ENCODE measurements around the gene BHLHE40. TPM values are rescaled to one million over a fixed set of nuclear protein-coding genes. Genes with fewer than 3 reads are reported as not detected.

The BHLHE40 gene
- total and polyA plus RNA-seq, 2 of the 13 experiments (the other 11 are each of a cell fraction or from before 2014, with no cell fraction given), result 1.8 to 51.0 TPM

DNA sequence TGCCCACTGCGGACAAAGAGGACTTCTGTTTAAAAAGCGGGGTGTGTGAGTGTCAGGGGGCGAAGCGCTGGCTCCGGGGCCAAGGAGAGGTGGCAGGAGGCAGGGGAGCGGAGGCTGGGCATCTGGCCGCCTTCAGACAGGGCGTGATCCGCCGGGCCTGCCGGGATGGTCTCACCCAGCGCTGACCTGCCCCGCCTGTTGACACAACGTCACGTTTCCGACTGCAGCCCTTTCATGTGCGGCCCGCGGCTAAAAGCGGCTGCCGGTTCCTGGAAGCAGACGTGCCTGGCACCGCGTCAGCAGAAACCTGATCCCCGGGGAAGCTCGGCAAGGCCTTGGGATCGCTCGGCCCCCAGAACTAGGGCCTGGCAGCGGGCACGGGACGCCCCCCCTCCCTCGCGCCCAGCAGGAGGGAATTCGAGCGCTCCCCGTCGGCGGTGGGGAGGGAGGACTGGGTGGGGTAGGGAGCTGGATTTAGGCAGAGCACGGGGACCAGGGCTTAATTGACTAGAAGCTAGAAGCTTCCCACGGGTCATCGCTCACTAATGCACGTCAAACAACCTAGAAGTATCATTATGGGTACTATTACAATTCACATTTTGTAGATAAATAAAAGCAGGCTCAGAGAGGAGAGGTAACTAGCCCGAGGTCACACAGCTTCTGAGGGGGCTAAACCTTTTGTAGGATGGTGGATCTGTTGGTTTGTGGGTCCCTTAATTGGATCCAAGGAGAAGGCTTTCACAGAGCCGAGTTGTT lies 7.7 kb downstream of the BHLHE40 start (continued):
- TF ChIP-seq ARID2 (CRISPR knock-in tag; IDR thresholded peaks at IDR 0.05; ENCODE audit: borderline replicate concordance) (no peak), ZBTB8A (CRISPR knock-in tag; IDR thresholded peaks at IDR 0.05; ENCODE audit: borderline replicate concordance, low read depth) (no peak), KMT2B (CRISPR knock-in tag; IDR thresholded peaks at IDR 0.05) (peak; percentile 84), ZNF879 (CRISPR knock-in tag; IDR thresholded peaks at IDR 0.05) (0 out of 2 replicates have a peak, but pooled peaks have one; percentile 57), ZNF3 (CRISPR knock-in tag; IDR thresholded peaks at IDR 0.05) (0 out of 2 replicates have a peak, but pooled peaks have one; percentile 6), ZNF550 (CRISPR knock-in tag; IDR thresholded peaks at IDR 0.05; ENCODE audit: borderline replicate concordance) (peak; percentile 82; the same call in 1 of the 2 replicates), ZNF33B (CRISPR knock-in tag; IDR thresholded peaks at IDR 0.05) (peak; percentile 81; the same call in 1 of the 2 replicates), ZNF790 (CRISPR knock-in tag; IDR thresholded peaks at IDR 0.05; ENCODE audit: borderline replicate concordance) (peak; percentile 77), ZNF296 (CRISPR knock-in tag; conservative IDR thresholded peaks at IDR 0.05) (peak; percentile 83; the same call in 1 of the 2 replicates), AKAP8 (CRISPR knock-in tag; IDR thresholded peaks at IDR 0.05) (peak; percentile 98), PTBP1 (IDR thresholded peaks at IDR 0.05; ENCODE audit: low read depth, low read length, poor library complexity, severe bottlenecking) (no peak), CAMTA2 (CRISPR knock-in tag; IDR thresholded peaks at IDR 0.05; ENCODE audit: borderline replicate concordance) (no peak), ZBTB42 (CRISPR knock-in tag; IDR thresholded peaks at IDR 0.05) (peak; percentile 94), ZNF766 (CRISPR knock-in tag; IDR thresholded peaks at IDR 0.05; ENCODE audit: borderline replicate concordance) (peak; percentile 92; the same call in 1 of the 2 replicates), SAFB2 (CRISPR knock-in tag; IDR thresholded peaks at IDR 0.05; ENCODE audit: borderline replicate concordance, low read depth) (0 out of 2 replicates have a peak, but pooled peaks have one; percentile 80), TAF15 (IDR thresholded peaks at IDR 0.05; ENCODE audit: low read depth, low read length, poor library complexity, severe bottlenecking) (peak; percentile 88), HIVEP1 (CRISPR knock-in tag; IDR thresholded peaks at IDR 0.05) (peak; percentile 100), ZKSCAN5 (CRISPR knock-in tag; IDR thresholded peaks at IDR 0.05) (0 out of 2 replicates have a peak, but pooled peaks have one; percentile 32)
- TF ChIP-seq, protein P1, sequence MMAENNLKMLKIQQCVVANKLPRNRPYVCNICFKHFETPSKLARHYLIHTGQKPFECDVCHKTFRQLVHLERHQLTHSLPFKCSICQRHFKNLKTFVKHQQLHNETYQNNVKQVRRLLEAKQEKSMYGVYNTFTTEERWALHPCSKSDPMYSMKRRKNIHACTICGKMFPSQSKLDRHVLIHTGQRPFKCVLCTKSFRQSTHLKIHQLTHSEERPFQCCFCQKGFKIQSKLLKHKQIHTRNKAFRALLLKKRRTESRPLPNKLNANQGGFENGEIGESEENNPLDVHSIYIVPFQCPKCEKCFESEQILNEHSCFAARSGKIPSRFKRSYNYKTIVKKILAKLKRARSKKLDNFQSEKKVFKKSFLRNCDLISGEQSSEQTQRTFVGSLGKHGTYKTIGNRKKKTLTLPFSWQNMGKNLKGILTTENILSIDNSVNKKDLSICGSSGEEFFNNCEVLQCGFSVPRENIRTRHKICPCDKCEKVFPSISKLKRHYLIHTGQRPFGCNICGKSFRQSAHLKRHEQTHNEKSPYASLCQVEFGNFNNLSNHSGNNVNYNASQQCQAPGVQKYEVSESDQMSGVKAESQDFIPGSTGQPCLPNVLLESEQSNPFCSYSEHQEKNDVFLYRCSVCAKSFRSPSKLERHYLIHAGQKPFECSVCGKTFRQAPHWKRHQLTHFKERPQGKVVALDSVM (CRISPR knock-in tag; IDR thresholded peaks at IDR 0.05), result peak; percentile 97
- TF ChIP-seq, protein P2, sequence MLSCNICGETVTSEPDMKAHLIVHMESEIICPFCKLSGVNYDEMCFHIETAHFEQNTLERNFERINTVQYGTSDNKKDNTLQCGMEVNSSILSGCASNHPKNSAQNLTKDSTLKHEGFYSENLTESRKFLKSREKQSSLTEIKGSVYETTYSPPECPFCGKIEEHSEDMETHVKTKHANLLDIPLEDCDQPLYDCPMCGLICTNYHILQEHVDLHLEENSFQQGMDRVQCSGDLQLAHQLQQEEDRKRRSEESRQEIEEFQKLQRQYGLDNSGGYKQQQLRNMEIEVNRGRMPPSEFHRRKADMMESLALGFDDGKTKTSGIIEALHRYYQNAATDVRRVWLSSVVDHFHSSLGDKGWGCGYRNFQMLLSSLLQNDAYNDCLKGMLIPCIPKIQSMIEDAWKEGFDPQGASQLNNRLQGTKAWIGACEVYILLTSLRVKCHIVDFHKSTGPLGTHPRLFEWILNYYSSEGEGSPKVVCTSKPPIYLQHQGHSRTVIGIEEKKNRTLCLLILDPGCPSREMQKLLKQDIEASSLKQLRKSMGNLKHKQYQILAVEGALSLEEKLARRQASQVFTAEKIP (CRISPR knock-in tag; IDR thresholded peaks at IDR 0.05; ENCODE audit: borderline replicate concordance), result no peak
- TF ChIP-seq, protein P3, sequence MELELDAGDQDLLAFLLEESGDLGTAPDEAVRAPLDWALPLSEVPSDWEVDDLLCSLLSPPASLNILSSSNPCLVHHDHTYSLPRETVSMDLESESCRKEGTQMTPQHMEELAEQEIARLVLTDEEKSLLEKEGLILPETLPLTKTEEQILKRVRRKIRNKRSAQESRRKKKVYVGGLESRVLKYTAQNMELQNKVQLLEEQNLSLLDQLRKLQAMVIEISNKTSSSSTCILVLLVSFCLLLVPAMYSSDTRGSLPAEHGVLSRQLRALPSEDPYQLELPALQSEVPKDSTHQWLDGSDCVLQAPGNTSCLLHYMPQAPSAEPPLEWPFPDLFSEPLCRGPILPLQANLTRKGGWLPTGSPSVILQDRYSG (CRISPR knock-in tag; IDR thresholded peaks at IDR 0.05), result no peak
- TF ChIP-seq, protein P4, sequence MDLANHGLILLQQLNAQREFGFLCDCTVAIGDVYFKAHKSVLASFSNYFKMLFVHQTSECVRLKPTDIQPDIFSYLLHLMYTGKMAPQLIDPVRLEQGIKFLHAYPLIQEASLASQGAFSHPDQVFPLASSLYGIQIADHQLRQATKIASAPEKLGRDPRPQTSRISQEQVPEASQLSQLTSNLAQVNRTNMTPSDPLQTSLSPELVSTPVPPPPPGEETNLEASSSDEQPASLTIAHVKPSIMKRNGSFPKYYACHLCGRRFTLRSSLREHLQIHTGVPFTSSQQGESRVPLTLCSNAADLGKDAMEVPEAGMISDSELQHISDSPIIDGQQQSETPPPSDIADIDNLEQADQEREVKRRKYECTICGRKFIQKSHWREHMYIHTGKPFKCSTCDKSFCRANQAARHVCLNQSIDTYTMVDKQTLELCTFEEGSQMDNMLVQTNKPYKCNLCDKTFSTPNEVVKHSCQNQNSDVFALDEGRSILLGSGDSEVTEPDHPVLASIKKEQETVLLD (CRISPR knock-in tag; IDR thresholded peaks at IDR 0.05; ENCODE audit: low read depth), result peak; percentile 89
